Measurements from ENCODE around the gene CDH2. TPM values are rescaled to one million over a fixed set of nuclear protein-coding genes. Genes with fewer than 3 reads are reported as not detected.

Gene CDH2
- total RNA-seq, 1 experiment from 2014 or later: 36.2 TPM

DNA sequence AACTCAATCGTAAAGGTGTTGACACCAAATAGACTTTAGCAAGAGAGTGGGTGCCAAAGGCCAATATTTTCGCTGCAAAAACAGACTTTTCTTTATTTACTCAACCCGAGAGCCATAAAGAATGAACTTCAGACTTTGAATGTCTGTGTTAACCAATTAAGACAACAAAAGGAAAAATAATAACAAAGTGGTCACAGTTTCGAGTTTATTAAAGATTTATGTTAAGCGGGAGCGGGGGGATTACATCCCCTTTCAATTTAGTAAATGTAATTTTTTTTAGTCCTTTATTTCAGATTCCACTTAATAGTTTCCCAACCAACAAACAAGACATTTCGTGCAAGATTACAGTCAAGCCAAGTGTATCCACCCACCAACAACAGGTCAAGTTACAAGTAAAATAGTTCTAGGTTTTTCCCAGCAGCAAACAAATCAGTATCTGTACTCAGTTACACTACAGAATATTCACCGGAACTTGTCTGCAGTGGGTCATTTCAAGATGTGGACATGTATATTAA, 9.0 kb downstream of the CDH2 start:
- TF ChIP-seq, protein P1, sequence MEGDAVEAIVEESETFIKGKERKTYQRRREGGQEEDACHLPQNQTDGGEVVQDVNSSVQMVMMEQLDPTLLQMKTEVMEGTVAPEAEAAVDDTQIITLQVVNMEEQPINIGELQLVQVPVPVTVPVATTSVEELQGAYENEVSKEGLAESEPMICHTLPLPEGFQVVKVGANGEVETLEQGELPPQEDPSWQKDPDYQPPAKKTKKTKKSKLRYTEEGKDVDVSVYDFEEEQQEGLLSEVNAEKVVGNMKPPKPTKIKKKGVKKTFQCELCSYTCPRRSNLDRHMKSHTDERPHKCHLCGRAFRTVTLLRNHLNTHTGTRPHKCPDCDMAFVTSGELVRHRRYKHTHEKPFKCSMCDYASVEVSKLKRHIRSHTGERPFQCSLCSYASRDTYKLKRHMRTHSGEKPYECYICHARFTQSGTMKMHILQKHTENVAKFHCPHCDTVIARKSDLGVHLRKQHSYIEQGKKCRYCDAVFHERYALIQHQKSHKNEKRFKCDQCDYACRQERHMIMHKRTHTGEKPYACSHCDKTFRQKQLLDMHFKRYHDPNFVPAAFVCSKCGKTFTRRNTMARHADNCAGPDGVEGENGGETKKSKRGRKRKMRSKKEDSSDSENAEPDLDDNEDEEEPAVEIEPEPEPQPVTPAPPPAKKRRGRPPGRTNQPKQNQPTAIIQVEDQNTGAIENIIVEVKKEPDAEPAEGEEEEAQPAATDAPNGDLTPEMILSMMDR (conservative IDR thresholded peaks at IDR 0.05): no peak
- Histone ChIP-seq H3K23ac (ENCODE audit: insufficient read length, low read depth, low read length) (no peak overlapping the region), H2BK5ac (ENCODE audit: insufficient read length, low read length) (no peak overlapping the region), H3K79me1 (ENCODE audit: insufficient read depth, low read depth, low read length, poor library complexity, severe bottlenecking) (no peaks in the 10 kb centered on the region), H2BK20ac (ENCODE audit: low read depth, low read length, poor library complexity, severe bottlenecking) (no peak overlapping the region), H2BK120ac (ENCODE audit: low read depth, low read length, poor library complexity, severe bottlenecking) (no peak overlapping the region), H3K27ac (ENCODE audit: insufficient read length, low read depth, low read length) (no peak overlapping the region), H3K56ac (ENCODE audit: insufficient read length, low read depth, low read length) (no peak overlapping the region), H4K8ac (replicated peaks; ENCODE audit: insufficient read length, low read depth, low read length) (no peak overlapping the region), H2BK15ac (ENCODE audit: low read depth, low read length) (no peak overlapping the region), H3K18ac (ENCODE audit: insufficient read length, low read depth, low read length) (no peak overlapping the region), H2AFZ (ENCODE audit: low read length) (no peak overlapping the region), H3K4me2 (ENCODE audit: insufficient read depth, insufficient read length, low read length) (no peak overlapping the region), H3K4me1 (ENCODE audit: insufficient read depth, low read length) (no peaks in the 10 kb centered on the region), H3T11ph (ENCODE audit: low read length) (no peak overlapping the region), H4K5ac (ENCODE audit: insufficient read length, low read depth, low read length) (no peak overlapping the region), H3K9me3 (ENCODE audit: control insufficient read depth, low read depth, low read length) (no peaks in the 10 kb centered on the region), H4K91ac (ENCODE audit: insufficient read length, low read depth, low read length) (no peak overlapping the region), H4K20me1 (ENCODE audit: control insufficient read depth, insufficient read depth, insufficient read length) (no peaks in the 10 kb centered on the region), H3K9ac (ENCODE audit: extremely low read depth, insufficient read length, low read length) (no peak overlapping the region), H3K27me3 (ENCODE audit: insufficient read depth, low read length) (no peaks in the 10 kb centered on the region), H3K4ac (ENCODE audit: low read depth, low read length) (no peak overlapping the region), H2BK12ac (ENCODE audit: insufficient read length, low read depth, low read length) (no peak overlapping the region), H3K23me2 (ENCODE audit: insufficient read length, low read depth, low read length, poor library complexity, severe bottlenecking) (no peaks in the 10 kb centered on the region), H3K14ac (ENCODE audit: insufficient read depth, low read length) (no peak overlapping the region), H3K79me2 (ENCODE audit: insufficient read depth, low read length) (peaks cover 5% of the 10 kb centered on the region; the same call in 1 of the 2 replicates), H2AK5ac (ENCODE audit: insufficient read length, low read length) (no peak overlapping the region)
- Mint-ChIP-seq H3K27ac (no peak overlapping the region), H3K9me3 (no peaks in the 10 kb centered on the region), H3K36me3 (ENCODE audit: insufficient read depth in 1 of 3, low read depth in 3 of 3) (no peaks in the 10 kb centered on the region; a peak in 1 of 7 replicates), H3K4me3 (no peak overlapping the region), H3K27me3 (ENCODE audit: low read depth) (no peaks in the 10 kb centered on the region), H3K4me1 (peaks cover 4% of the 10 kb centered on the region in 2 experiments; a peak in 3 of 4 replicates)
- WGBS (ENCODE audit: extremely low coverage, insufficient read length, low lambda C conversion rate): no CpG with 5 or more reads among the region's 8 CpGs
- DNase-seq: no peak
